HepG2 (cell line): ENCODE data around the gene HAUS1. TPM values are rescaled to one million over a fixed set of nuclear protein-coding genes. Genes with fewer than 3 reads are reported as not detected.

Experiments
- ATF4 ChIP-seq, 2 experiments: fragments of 450-650 bp in 1 of 2; sonication (generic) in 1 of 2; formaldehyde crosslinking; IDR thresholded peaks; 2 replicates each; pipeline versions ENCODE4 v1.5.0 to v1.8.0; 2020 to 2022; ENCODE audit warnings: mild to moderate bottlenecking in 1 of 2, missing genetic modification reagents in 1 of 2
- BCL3 ChIP-seq: sonication (generic); formaldehyde crosslinking; IDR thresholded peaks from 2 replicates; pipeline ENCODE4 v1.5.1; 2020; ENCODE audit warnings: mild to moderate bottlenecking, missing genetic modification reagents, moderate library complexity
- CEBPG ChIP-seq: IDR thresholded peaks from 2 replicates; pipeline ENCODE4 v1.6.1; 2016
- CENPX ChIP-seq: sonication (generic); formaldehyde crosslinking; IDR thresholded peaks from 2 replicates; pipeline ENCODE4 v1.9.0; 2021; ENCODE audit warnings: mild to moderate bottlenecking, missing genetic modification reagents, moderate library complexity
- FIP1L1 ChIP-seq: fragments of 200-400 bp; formaldehyde crosslinking; IDR thresholded peaks from 2 replicates; pipeline ENCODE4 v1.6.1; 2018; ENCODE audit warnings: low read depth, mild to moderate bottlenecking, low read length, moderate library complexity, borderline replicate concordance; ENCODE audit not compliant: insufficient read depth
- MIER3 ChIP-seq: IDR thresholded peaks from 2 replicates; pipeline ENCODE4 v1.6.1; 2016; ENCODE audit warnings: missing compliant biosample characterization, borderline replicate concordance
- NR3C1 ChIP-seq: sonication (generic); formaldehyde crosslinking; IDR thresholded peaks from 2 replicates; pipeline ENCODE4 v1.4.0; 2020; ENCODE audit warnings: missing genetic modification reagents
- PTBP1 ChIP-seq: fragments of 200-400 bp; formaldehyde crosslinking; IDR thresholded peaks from 2 replicates; pipeline ENCODE4 v1.6.1; 2018; ENCODE audit warnings: low read length, low read depth; ENCODE audit not compliant: poor library complexity, severe bottlenecking
- SNAPC2 ChIP-seq: sonication (generic); formaldehyde crosslinking; IDR thresholded peaks from 2 replicates; pipeline ENCODE4 v1.8.1; 2022; ENCODE audit warnings: mild to moderate bottlenecking, missing genetic modification reagents
- SNAPC5 ChIP-seq: sonication (generic); formaldehyde crosslinking; IDR thresholded peaks from 2 replicates; pipeline ENCODE4 v1.8.1; 2023; ENCODE audit warnings: mild to moderate bottlenecking, missing genetic modification reagents, borderline replicate concordance
- YEATS4 ChIP-seq: sonication (generic); formaldehyde crosslinking; IDR thresholded peaks from 2 replicates; pipeline ENCODE4 v1.4.0; 2020; ENCODE audit warnings: missing genetic modification reagents, borderline replicate concordance
- ZBTB21 ChIP-seq: sonication (generic); formaldehyde crosslinking; IDR thresholded peaks from 2 replicates; pipeline ENCODE4 v1.4.0; 2020; ENCODE audit warnings: missing genetic modification reagents
- ZBTB38 ChIP-seq: sonication (generic); formaldehyde crosslinking; IDR thresholded peaks from 2 replicates; pipeline ENCODE4 v1.5.1; 2020; ENCODE audit warnings: mild to moderate bottlenecking, missing genetic modification reagents
- ZNF20 ChIP-seq: sonication (generic); formaldehyde crosslinking; IDR thresholded peaks from 2 replicates; pipeline ENCODE4 v1.4.0; 2020; ENCODE audit warnings: mild to moderate bottlenecking, moderate library complexity, missing genetic modification reagents
- ZNF276 ChIP-seq: sonication (generic); formaldehyde crosslinking; IDR thresholded peaks from 2 replicates; pipeline ENCODE4 v1.4.0; 2020; ENCODE audit warnings: mild to moderate bottlenecking, low read depth, missing genetic modification reagents
- ZNF326 ChIP-seq: sonication (generic); formaldehyde crosslinking; IDR thresholded peaks from 2 replicates; pipeline ENCODE4 v1.4.0; 2020; ENCODE audit warnings: missing genetic modification reagents, borderline replicate concordance
- ZNF333 ChIP-seq: sonication (generic); formaldehyde crosslinking; IDR thresholded peaks from 2 replicates; pipeline ENCODE4 v1.4.0; 2020; ENCODE audit warnings: mild to moderate bottlenecking, missing genetic modification reagents, borderline replicate concordance
- ZNF563 ChIP-seq: sonication (generic); formaldehyde crosslinking; IDR thresholded peaks from 2 replicates; pipeline ENCODE4 v1.8.0; 2022; ENCODE audit warnings: mild to moderate bottlenecking, moderate library complexity, missing genetic modification reagents
- ZNF576 ChIP-seq: sonication (generic); formaldehyde crosslinking; IDR thresholded peaks from 2 replicates; pipeline ENCODE4 v1.4.0; 2020; ENCODE audit warnings: mild to moderate bottlenecking, missing genetic modification reagents
- ZNF747 ChIP-seq: sonication (generic); formaldehyde crosslinking; IDR thresholded peaks from 2 replicates; pipeline ENCODE4 v1.8.1; 2023; ENCODE audit warnings: missing genetic modification reagents, mild to moderate bottlenecking, borderline replicate concordance
- ZNF770 ChIP-seq: sonication (generic); formaldehyde crosslinking; IDR thresholded peaks from 2 replicates; pipeline ENCODE4 v1.5.0; 2020; ENCODE audit warnings: mild to moderate bottlenecking, missing genetic modification reagents
- polyA plus RNA-seq, 8 experiments: library from polyadenylated mRNA; depleted of rRNA in 3 of 8; stranded (reverse) in 7 of 8; unstranded in 1 of 8; fragments of >200 nt; fragmentation: Illumina TruSeq in 4 of 8; extraction: Trizol in 4 of 8; gene quantifications; 2 replicates each; pipeline versions ENCODE4 v1.2.1 to v1.2.3, GENCODE V29; 2011 to 2016; ENCODE audit warnings: low read depth in 4 of 8, missing spikeins in 1 of 8, mixed read lengths in 1 of 8; ENCODE audit not compliant: insufficient read depth in 1 of 8
- total RNA-seq, 5 experiments: library from RNA; depleted of rRNA; stranded (reverse); fragments of >200 nt; fragmentation: Illumina TruSeq; extraction: Trizol; gene quantifications; 2 replicates each; pipeline ENCODE4 v1.2.3, GENCODE V29; 2016; ENCODE audit warnings: low read depth in 1 of 5

Gene HAUS1
- total and polyA plus RNA-seq, 2 of the 13 experiments (the other 11 are each of a cell fraction or from before 2014, with no cell fraction given) = 20.6 to 59.2 TPM

- TF ChIP-seq PTBP1 = no peak
- TF ChIP-seq ZNF326 (CRISPR knock-in tag) = no peak
- TF ChIP-seq ZNF563 (CRISPR knock-in tag) = peak; percentile 78
- TF ChIP-seq MIER3 = no peak; the same call in 1 of the 2 replicates
- 0 out of 2 replicates have a peak, but pooled peaks have one; percentile 16 for TF ChIP-seq SNAPC2 (CRISPR knock-in tag)
- no peak for TF ChIP-seq ZNF276
- 0 out of 2 replicates have a peak, but pooled peaks have one; percentile 18 for TF ChIP-seq FIP1L1
- 0 out of 2 replicates have a peak, but pooled peaks have one; percentile 66 for TF ChIP-seq ZNF20 (CRISPR knock-in tag)
- TF ChIP-seq ATF4 (CRISPR knock-in tag; IDR thresholded peaks at IDR 0.05) = 0 out of 4 replicates have a peak, but pooled peaks of 1 of the 2 experiments have one; percentile 32
- TF ChIP-seq ZNF770 = no peak
- TF ChIP-seq ZNF747 (CRISPR knock-in tag) = peak; percentile 60; the same call in 1 of the 2 replicates
- no peak for TF ChIP-seq ZNF576
- peak; percentile 99 for TF ChIP-seq YEATS4 (CRISPR knock-in tag)
- no peak for TF ChIP-seq ZBTB21 (CRISPR knock-in tag)
- TF ChIP-seq CENPX (CRISPR knock-in tag) = no peak
- no peak for TF ChIP-seq SNAPC5
- TF ChIP-seq ZNF333 (CRISPR knock-in tag) = peak; percentile 90; the same call in 1 of the 2 replicates
- peak; percentile 89; the same call in 1 of the 2 replicates for TF ChIP-seq BCL3 (CRISPR knock-in tag)
- no peak for TF ChIP-seq NR3C1 (CRISPR knock-in tag)
- TF ChIP-seq ZBTB38 = peak; percentile 39; the same call in 1 of the 2 replicates
- no peak for TF ChIP-seq CEBPG (CRISPR knock-in tag)
Observed at GRCh38 chr18:46097801-46098615, 6.2 kb upstream of the HAUS1 start, which contains the start of gene ATP5F1A (continued).
